Chondrocyte (in vitro differentiated cells): ENCODE measurements around the gene VPS13A. TPM values are rescaled to one million over a fixed set of nuclear protein-coding genes. Genes with fewer than 3 reads are reported as not detected.
"Not testable (repeated sequence)": the region's sequence is repeated elsewhere in the genome, so short reads cannot be mapped to it uniquely, and the experiment has no call there.

Experiments
- DNase-seq: peaks from one replicate; pipeline ENCODE4 v3.0.0; 2021; ENCODE audit warnings: mixed read lengths, low spot score
- H3K27ac Mint-ChIP-seq: one replicate; pipeline ENCODE4 v1.8.0; 2021; ENCODE audit warnings: mild to moderate bottlenecking, moderate library complexity, mixed read lengths; ENCODE audit not compliant: unreplicated experiment
- H3K27me3 Mint-ChIP-seq: 2 replicates; pipeline ENCODE4 v1.8.0; 2021; ENCODE audit warnings: low read depth, mixed read lengths
- H3K36me3 Mint-ChIP-seq: 2 replicates; pipeline ENCODE4 v1.8.0; 2021; ENCODE audit warnings: low read depth, mixed read lengths
- H3K4me1 Mint-ChIP-seq: 2 replicates; pipeline ENCODE4 v1.8.0; 2021; ENCODE audit warnings: low read depth, mild to moderate bottlenecking, mixed read lengths
- H3K4me3 Mint-ChIP-seq: one replicate; pipeline ENCODE4 v1.8.0; 2021; ENCODE audit warnings: mild to moderate bottlenecking, moderate library complexity, mixed read lengths; ENCODE audit not compliant: unreplicated experiment
- H3K9me3 Mint-ChIP-seq: 2 replicates; pipeline ENCODE4 v1.8.0; 2021; ENCODE audit warnings: low read depth, mixed read lengths
- total RNA-seq: library from RNA; stranded (reverse); gene quantifications from 3 replicates; pipeline ENCODE4 v1.2.1, GENCODE V29; 2021
- TF ChIP-seq, protein P1 (sequence below): fragments of 200-600 bp; sonication (generic); IDR thresholded peaks from 2 replicates; pipeline ENCODE4 v1.5.0; 2021; ENCODE audit warnings: antibody characterized with exemption, mild to moderate bottlenecking, moderate library complexity

Gene VPS13A
- total RNA-seq, 1 donor from 2014 or later, result 54.1 TPM

DNA sequence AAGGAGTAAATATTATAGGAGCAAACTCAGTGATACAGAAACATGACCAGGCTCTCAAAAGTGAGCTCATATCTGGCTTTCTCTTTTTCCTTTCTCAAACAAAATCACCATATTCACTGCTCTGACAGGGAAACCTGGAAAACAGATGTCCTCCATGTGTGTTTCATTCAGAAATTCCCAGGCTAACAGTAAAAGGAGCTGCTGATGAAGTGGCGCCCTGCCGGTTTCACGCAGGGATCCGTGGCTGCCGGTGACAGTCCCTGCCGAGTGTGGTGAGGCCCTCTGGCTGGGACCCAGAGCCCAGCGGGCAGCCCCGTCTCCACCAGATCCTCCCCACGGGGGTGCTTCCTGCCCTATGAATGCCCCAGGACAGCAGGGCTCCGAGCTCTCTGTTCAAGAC lies 262.7 kb downstream of the VPS13A start:
- Mint-ChIP-seq H3K27ac (peak overlapping the region; percentile 66), H3K27me3 (peaks cover 4% of the 10 kb centered on the region), H3K36me3 (no peaks in the 10 kb centered on the region), H3K4me3 (peak overlapping the region; percentile 52), H3K9me3 (no peaks in the 10 kb centered on the region), H3K4me1 (peaks cover 21% of the 10 kb centered on the region)
- TF ChIP-seq, protein P1, sequence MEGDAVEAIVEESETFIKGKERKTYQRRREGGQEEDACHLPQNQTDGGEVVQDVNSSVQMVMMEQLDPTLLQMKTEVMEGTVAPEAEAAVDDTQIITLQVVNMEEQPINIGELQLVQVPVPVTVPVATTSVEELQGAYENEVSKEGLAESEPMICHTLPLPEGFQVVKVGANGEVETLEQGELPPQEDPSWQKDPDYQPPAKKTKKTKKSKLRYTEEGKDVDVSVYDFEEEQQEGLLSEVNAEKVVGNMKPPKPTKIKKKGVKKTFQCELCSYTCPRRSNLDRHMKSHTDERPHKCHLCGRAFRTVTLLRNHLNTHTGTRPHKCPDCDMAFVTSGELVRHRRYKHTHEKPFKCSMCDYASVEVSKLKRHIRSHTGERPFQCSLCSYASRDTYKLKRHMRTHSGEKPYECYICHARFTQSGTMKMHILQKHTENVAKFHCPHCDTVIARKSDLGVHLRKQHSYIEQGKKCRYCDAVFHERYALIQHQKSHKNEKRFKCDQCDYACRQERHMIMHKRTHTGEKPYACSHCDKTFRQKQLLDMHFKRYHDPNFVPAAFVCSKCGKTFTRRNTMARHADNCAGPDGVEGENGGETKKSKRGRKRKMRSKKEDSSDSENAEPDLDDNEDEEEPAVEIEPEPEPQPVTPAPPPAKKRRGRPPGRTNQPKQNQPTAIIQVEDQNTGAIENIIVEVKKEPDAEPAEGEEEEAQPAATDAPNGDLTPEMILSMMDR, result peak; percentile 5
- DNase-seq, result no peak

DNA sequence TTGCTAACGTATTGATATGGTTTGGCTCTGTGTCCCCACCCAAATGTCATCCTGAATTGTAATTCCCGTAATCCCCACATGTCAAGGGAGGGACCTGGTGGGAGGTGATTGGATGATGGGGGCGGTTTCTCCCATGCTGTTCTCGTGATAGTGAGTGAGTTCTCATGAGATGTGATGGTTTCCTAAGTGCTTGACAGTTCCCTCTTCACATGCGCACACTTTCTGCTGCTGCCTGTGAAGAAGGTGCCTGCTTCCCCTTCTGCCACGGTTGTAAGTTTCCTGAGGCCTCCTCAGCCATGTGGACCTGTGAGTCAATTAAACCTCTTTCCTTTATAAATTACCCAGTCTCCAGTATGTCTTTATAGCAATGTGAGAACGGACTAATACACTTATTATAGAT lies 263.8 kb downstream of the VPS13A start:
- not testable (repeated sequence) for H3K27me3 Mint-ChIP-seq

DNA sequence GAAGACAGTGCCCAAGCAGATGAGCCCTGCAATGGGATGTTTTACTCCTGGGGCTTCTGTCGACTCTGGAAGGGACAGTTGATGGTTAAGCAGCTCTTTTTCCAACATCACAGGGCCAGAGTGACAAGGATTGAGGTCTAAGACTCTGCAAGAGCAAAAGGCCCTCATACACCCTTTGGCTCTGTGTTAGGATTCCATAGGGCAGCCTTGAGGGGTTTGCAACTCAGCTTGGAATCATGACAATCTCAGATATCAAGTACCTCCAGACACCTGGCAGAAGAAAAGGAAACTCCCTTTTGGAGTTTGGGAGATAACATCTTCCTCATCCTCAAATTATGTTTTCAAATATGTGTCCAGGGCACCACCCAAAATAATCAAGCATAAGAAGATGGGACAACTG lies 265.1 kb downstream of the VPS13A start:
- Mint-ChIP-seq H3K27me3 (peaks cover 4% of the 10 kb centered on the region), H3K4me3 (no peak overlapping the region), H3K4me1 (peaks cover 17% of the 10 kb centered on the region), H3K36me3 (no peaks in the 10 kb centered on the region), H3K9me3 (no peaks in the 10 kb centered on the region), H3K27ac (no peak overlapping the region)
- DNase-seq, result no peak
- TF ChIP-seq, protein P1, result no peak

More for the DNA sequence above, 263.8 kb downstream of the VPS13A start:
- H3K9me3 Mint-ChIP-seq, H3K27ac Mint-ChIP-seq, H3K36me3 Mint-ChIP-seq, DNase-seq, H3K4me3 Mint-ChIP-seq: not testable (repeated sequence)
- H3K4me1 Mint-ChIP-seq, result peaks cover 17% of the 10 kb centered on the region

DNA sequence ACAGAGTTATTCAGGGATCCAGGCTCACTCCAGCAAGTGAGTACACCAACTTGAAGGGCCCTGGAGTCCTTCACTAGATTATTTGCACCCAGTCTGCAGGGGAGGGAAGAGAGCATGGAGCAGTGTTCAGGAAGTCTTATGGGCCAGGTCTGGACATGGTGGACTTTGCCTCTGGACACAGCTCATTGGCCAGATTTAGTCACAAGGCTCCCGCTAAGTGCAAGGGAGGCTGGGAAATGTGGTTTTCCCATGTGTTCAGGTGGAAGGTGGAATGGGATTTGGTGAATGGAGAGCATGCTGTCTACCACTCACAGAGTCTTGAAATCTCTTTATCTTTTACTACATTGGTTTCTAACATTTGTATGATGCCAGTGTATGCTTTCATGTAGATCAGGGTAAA lies 270.3 kb downstream of the VPS13A start:
- no peak overlapping the region for H3K27ac Mint-ChIP-seq
- H3K27me3 Mint-ChIP-seq, result peaks cover 3% of the 10 kb centered on the region
- DNase-seq, result no peak
- TF ChIP-seq, protein P1, result no peak
- peaks cover 25% of the 10 kb centered on the region for H3K4me1 Mint-ChIP-seq
- no peaks in the 10 kb centered on the region for H3K36me3 Mint-ChIP-seq
- no peak overlapping the region for H3K4me3 Mint-ChIP-seq
- H3K9me3 Mint-ChIP-seq, result no peaks in the 10 kb centered on the region

DNA sequence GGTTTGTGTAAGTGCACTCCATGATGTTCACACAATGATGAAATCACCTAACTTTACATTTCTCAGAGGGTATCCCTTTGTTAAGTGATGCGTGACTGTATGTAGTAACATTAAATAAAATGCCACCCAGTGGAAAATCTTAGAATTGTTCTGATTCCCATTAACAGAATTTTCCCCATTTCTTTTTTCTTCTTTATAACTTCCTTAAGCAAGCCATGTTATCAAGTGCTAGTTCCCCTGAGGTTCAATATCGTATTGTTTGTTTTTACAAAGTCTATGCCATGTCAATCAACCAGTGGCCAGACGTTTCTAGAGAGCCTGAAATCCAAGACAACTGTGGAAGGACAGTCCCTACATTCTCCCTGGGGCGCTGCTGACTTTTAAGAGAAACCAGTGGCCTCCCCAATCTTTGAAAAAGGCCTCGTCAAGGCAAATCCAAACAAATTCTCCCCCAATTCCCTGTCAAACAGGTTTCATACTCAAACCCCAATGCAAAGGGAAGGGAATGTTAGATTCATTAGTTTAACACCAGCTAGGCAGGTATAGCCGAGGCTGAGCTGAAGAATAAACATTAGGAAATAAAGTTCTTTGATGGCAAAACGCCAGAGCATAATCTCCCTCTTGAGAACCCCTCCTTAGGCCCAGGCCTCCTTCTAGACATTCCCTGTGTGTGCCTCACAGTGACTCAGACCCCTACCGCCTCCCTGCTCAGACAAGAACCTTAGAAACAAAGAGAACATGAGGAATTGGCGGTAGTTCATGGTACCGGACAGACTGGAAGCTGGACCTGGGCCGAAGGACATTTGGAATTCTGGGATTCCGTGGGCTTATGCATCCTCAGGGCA lies 272.1 kb downstream of the VPS13A start:
- Mint-ChIP-seq H3K4me3 (no peak overlapping the region), H3K27ac (peak overlapping the region; percentile 53), H3K4me1 (peaks cover 25% of the 10 kb centered on the region), H3K9me3 (peaks cover under 1% of the 10 kb centered on the region), H3K36me3 (no peaks in the 10 kb centered on the region), H3K27me3 (peaks cover under 1% of the 10 kb centered on the region)
- DNase-seq, result no peak
- TF ChIP-seq, protein P1, result peak; percentile 76

DNA sequence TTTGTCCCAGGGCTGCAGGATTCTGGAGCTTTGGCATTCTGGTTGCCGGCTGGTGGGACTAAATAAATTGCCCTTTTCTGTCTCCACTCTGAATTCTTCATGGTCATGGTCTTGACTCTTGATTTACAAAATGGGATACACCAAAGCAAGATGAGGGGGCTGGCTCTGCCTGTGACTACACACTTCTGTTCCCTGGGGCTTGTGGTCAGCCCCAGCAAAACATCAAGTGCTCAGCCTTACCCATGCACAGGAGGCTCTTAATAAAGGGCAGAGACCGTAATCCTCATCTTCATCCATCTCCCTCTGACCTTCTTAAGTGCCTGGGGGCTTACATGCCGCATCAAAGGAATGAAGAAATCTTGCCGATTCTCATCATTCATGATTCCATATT lies 272.7 kb downstream of the VPS13A start:
- DNase-seq, result no peak
- Mint-ChIP-seq H3K4me1 (peaks cover 28% of the 10 kb centered on the region), H3K9me3 (peaks cover 6% of the 10 kb centered on the region), H3K36me3 (no peaks in the 10 kb centered on the region), H3K27ac (peak overlapping the region; percentile 53), H3K27me3 (no peaks in the 10 kb centered on the region), H3K4me3 (no peak overlapping the region)
- TF ChIP-seq, protein P1, result no peak
